Stimulated activated naive CD4-positive, alpha-beta T cell treated with Interleukin-2 at 50 U/mL for 16 hours (primary cell): ENCODE measurements around the gene SLC25A47.
"Not testable (repeated sequence)": the region's sequence is repeated elsewhere in the genome, so short reads cannot be mapped to it uniquely, and the experiment has no call there.

Experiments used
- DNase-seq: peaks from one replicate; lab custom pipeline; 2025; lab: John Stamatoyannopoulos, UW

SLC25A47 gene

GRCh38 chr14:100305324-100306100, 17.6 kb upstream of the SLC25A47 start:
- DNase-seq = peak; percentile 19

GRCh38 chr14:100306101-100306997, 16.8 kb upstream of the SLC25A47 start, which contains the start of gene SLC25A29:
Gene SLC25A29 (minus strand): TSS chr14:100306444. CDS start chr14:100306232, 212 bp downstream.
- DNase-seq = peak; percentile 70

- no peak for DNase-seq
These were observed 16.0 kb upstream of the SLC25A47 start for GRCh38 chr14:100306998-100307765.

GRCh38 chr14:100307766-100308426, 15.2 kb upstream of the SLC25A47 start:
- no peak for DNase-seq

GRCh38 chr14:100308427-100308792, 14.7 kb upstream of the SLC25A47 start:
- DNase-seq = not testable (repeated sequence)

GRCh38 chr14:100309028-100309737, 14.0 kb upstream of the SLC25A47 start:
- DNase-seq = no peak

GRCh38 chr14:100312110-100312876, 10.8 kb upstream of the SLC25A47 start:
- DNase-seq = not testable (repeated sequence)

GRCh38 chr14:100312877-100313400, 10.2 kb upstream of the SLC25A47 start:
- no peak for DNase-seq

GRCh38 chr14:100313464-100314230, 9.5 kb upstream of the SLC25A47 start:
- DNase-seq = no peak

- DNase-seq = no peak
These were observed 8.4 kb upstream of the SLC25A47 start for GRCh38 chr14:100314724-100315123.

- no peak for DNase-seq
These were observed 5.8 kb upstream of the SLC25A47 start for GRCh38 chr14:100317389-100317788.

- peak; percentile 55 for DNase-seq
These were observed 5.0 kb upstream of the SLC25A47 start for GRCh38 chr14:100317912-100318808.

GRCh38 chr14:100320157-100320856, 2.8 kb upstream of the SLC25A47 start:
- DNase-seq = no peak

- DNase-seq = no peak
These were observed 1.5 kb upstream of the SLC25A47 start for GRCh38 chr14:100321473-100322137.

- DNase-seq = no peak
These were observed 791 bp upstream of the SLC25A47 start for GRCh38 chr14:100322138-100322957.

- DNase-seq = no peak
These were observed 786 bp downstream of the SLC25A47 start for GRCh38 chr14:100323942-100324307.
